A549 treated with AZD9567 at 1 μM for 4 hours (cell line): ENCODE results near the gene RGP1. TPM values are rescaled to one million over a fixed set of nuclear protein-coding genes. Genes with fewer than 3 reads are reported as not detected.

Experiments used
- total RNA-seq: library from RNA; stranded (reverse); fragments of 200-300 nt; extraction: Qiagen RNA extraction; gene quantifications from 5 replicates; pipeline ENCODE4 v1.2.3, GENCODE V29; 2022; ENCODE audit not compliant: insufficient read depth

Gene RGP1
- 12.8 to 15.8 TPM (median 14.8 TPM) in 5 replicates for total RNA-seq

GRCh38 chr9:35748858-35749514 lies at the start of gene RGP1, which contains the start of gene GBA2:
RGP1 (plus strand) TSS chr9:35749287; CDS start chr9:35749756, 469 bp downstream.
GBA2 (minus strand) TSS chr9:35749228; CDS start chr9:35748704, 524 bp downstream.

GRCh38 chr9:35732185-35732799 lies 16.8 kb upstream of the RGP1 start, which contains the start of the genes CREB3 and TLN1:
CREB3 (plus strand) TSS chr9:35732666; CDS start chr9:35732773, 107 bp downstream.
TLN1 (minus strand) TSS chr9:35732195; CDS start chr9:35725694, 6,501 bp downstream.

GRCh38 chr9:35754264-35754663 lies 5.2 kb downstream of the RGP1 start, which contains the start of gene MSMP:
MSMP (minus strand) TSS chr9:35754276; CDS start chr9:35754129, 147 bp downstream.

GRCh38 chr9:35791297-35791921 lies 42.3 kb downstream of the RGP1 start, which contains the start of gene NPR2:
NPR2 (plus strand) TSS chr9:35791591; CDS start chr9:35792409, 818 bp downstream.

Other genes with a start within 250 kb of the RGP1 start
- 30.0 to 33.3 TPM (median 32.3 TPM) in 5 replicates for gene TESK1, start 144.0 kb upstream of the RGP1 start, total RNA-seq
- gene CD72, start 130.9 kb upstream of the RGP1 start, total RNA-seq = 0.15 to 0.29 TPM (median 0.18 TPM) in 4 of 5 replicates, not detected in the other
- gene SIT1, start 98.4 kb upstream of the RGP1 start, total RNA-seq = not detected in 5 replicates
- 4.1 to 24.8 TPM (median 6.7 TPM) in 4 of 5 replicates, not detected in the other for gene RMRP, start 91.3 kb upstream of the RGP1 start, total RNA-seq
- gene CCDC107, start 91.0 kb upstream of the RGP1 start, total RNA-seq = 25.4 to 30.2 TPM (median 27.1 TPM) in 5 replicates
- gene ARHGEF39, start 84.1 kb upstream of the RGP1 start, total RNA-seq = 10.5 to 16.6 TPM (median 15.3 TPM) in 5 replicates
- gene CA9, start 75.4 kb upstream of the RGP1 start, total RNA-seq = 3.6 to 9.1 TPM (median 6.0 TPM) in 5 replicates
- 630 to 705 TPM (median 658 TPM) in 5 replicates for gene TPM2, start 59.4 kb upstream of the RGP1 start, total RNA-seq
- gene TLN1, start 17.1 kb upstream of the RGP1 start, total RNA-seq = 112 to 140 TPM (median 116 TPM) in 5 replicates
- 55.7 to 63.0 TPM (median 56.5 TPM) in 5 replicates for gene CREB3, start 16.6 kb upstream of the RGP1 start, total RNA-seq
- gene GBA2, start 59 bp upstream of the RGP1 start, total RNA-seq = 31.9 to 45.0 TPM (median 40.0 TPM) in 5 replicates
- gene MSMP, start 5.0 kb downstream of the RGP1 start, total RNA-seq = 0.23 to 0.29 TPM (median 0.26 TPM) in 3 of 5 replicates, not detected in the others
- 4.8 to 5.5 TPM (median 5.5 TPM) in 4 of 5 replicates, not detected in the other for gene NPR2, start 42.3 kb downstream of the RGP1 start, total RNA-seq
- gene SPAG8, start 63.0 kb downstream of the RGP1 start, total RNA-seq = 0.21 to 0.47 TPM (median 0.40 TPM) in 4 of 5 replicates, not detected in the other
- 60.2 to 112 TPM (median 101 TPM) in 5 replicates for gene HINT2, start 65.8 kb downstream of the RGP1 start, total RNA-seq
- gene FAM221B, start 79.4 kb downstream of the RGP1 start, total RNA-seq = not detected in 5 replicates
- 1.5 to 3.6 TPM (median 3.1 TPM) in 5 replicates for gene TMEM8B, start 79.9 kb downstream of the RGP1 start, total RNA-seq
- not detected in 5 replicates for gene OR13J1, start 121.1 kb downstream of the RGP1 start, total RNA-seq
- gene HRCT1, start 156.9 kb downstream of the RGP1 start, total RNA-seq = 0.17 to 0.23 TPM (median 0.19 TPM) in 4 of 5 replicates, not detected in the other
- gene SPAAR, start 160.2 kb downstream of the RGP1 start, total RNA-seq = 0.05 TPM in 1 of 5 replicates, not detected in the others
- gene OR2S2, start 208.9 kb downstream of the RGP1 start, total RNA-seq = not detected in 5 replicates